Smooth muscle cell (in vitro differentiated cells): ENCODE results near the gene NFIC. TPM values are rescaled to one million over a fixed set of nuclear protein-coding genes. Genes with fewer than 3 reads are reported as not detected.

ENCODE experiments used
- DNase-seq: peaks from one replicate; lab custom pipeline; 2025; ENCODE audit not compliant: unreplicated experiment; lab: John Stamatoyannopoulos, UW
- H2AFZ ChIP-seq: fragments of 200-600 bp; sonication (generic); 2 replicates; pipeline ENCODE4 v1.6.0; 2016; ENCODE audit warnings: antibody characterized with exemption, low read depth, mild to moderate bottlenecking
- H3F3A ChIP-seq: fragments of 200-600 bp; sonication (generic); 2 replicates; pipeline ENCODE4 v1.6.0; 2017; ENCODE audit warnings: antibody characterized with exemption, low read depth
- H3K27ac ChIP-seq: fragments of 200-600 bp; sonication (generic); 2 replicates; pipeline ENCODE4 v1.5.1; 2016; ENCODE audit warnings: low read depth, mild to moderate bottlenecking
- H3K27me3 ChIP-seq: fragments of 200-600 bp; sonication (generic); 2 replicates; pipeline ENCODE4 v1.6.1; 2016; ENCODE audit warnings: low read depth, mild to moderate bottlenecking
- H3K36me3 ChIP-seq: fragments of 200-600 bp; sonication (generic); 2 replicates; pipeline ENCODE4 v1.5.1; 2016; ENCODE audit warnings: low read depth
- H3K4me1 ChIP-seq: fragments of 200-600 bp; sonication (generic); 2 replicates; pipeline ENCODE4 v1.5.1; 2016; ENCODE audit warnings: low read depth
- H3K4me2 ChIP-seq: fragments of 200-600 bp; sonication (generic); 2 replicates; pipeline ENCODE4 v1.6.0; 2016; ENCODE audit warnings: mild to moderate bottlenecking
- H3K4me3 ChIP-seq: fragments of 200-600 bp; sonication (generic); 2 replicates; pipeline ENCODE4 v1.5.1; 2016; ENCODE audit warnings: mild to moderate bottlenecking
- H3K79me2 ChIP-seq: fragments of 200-600 bp; sonication (generic); 2 replicates; pipeline ENCODE4 v1.6.0; 2016; ENCODE audit warnings: low read depth, mild to moderate bottlenecking
- H3K9ac ChIP-seq: fragments of 200-600 bp; sonication (generic); 2 replicates; pipeline ENCODE4 v1.6.0; 2016; ENCODE audit warnings: low read depth
- H3K9me3 ChIP-seq: fragments of 200-600 bp; sonication (generic); replicated peaks from 2 replicates; pipeline ENCODE4 v1.5.1; 2016; ENCODE audit warnings: low read depth
- H4K20me1 ChIP-seq: fragments of 200-600 bp; sonication (generic); 2 replicates; pipeline ENCODE4 v1.6.0; 2016; ENCODE audit warnings: low read depth
- WGBS: methylation state at CpG from one replicate; pipeline ENCODE4 v1.1.7; 2016; ENCODE audit warnings: low lambda C conversion rate; 5-methylcytosine and 5-hydroxymethylcytosine counted together
- polyA plus RNA-seq: library from polyadenylated mRNA; unstranded; fragments of >200 nt; fragmentation: Nextera tagmentation; extraction: Ambion mirVana; gene quantifications from 2 replicates; pipeline ENCODE4 v1.2.1, GENCODE V29; 2016
- total RNA-seq: library from RNA; depleted of rRNA; stranded (reverse); fragments of >200 nt; gene quantifications from 2 replicates; pipeline ENCODE4 v1.2.3, GENCODE V29; 2014
- TF ChIP-seq, protein P1 (sequence below): fragments of 200-600 bp; sonication (generic); IDR thresholded peaks from 2 replicates; pipeline ENCODE4 v1.5.1; 2017; ENCODE audit warnings: borderline replicate concordance, mild to moderate bottlenecking, antibody characterized with exemption; ENCODE audit not compliant: insufficient read depth, poor library complexity, severe bottlenecking

NFIC gene
- total and polyA plus RNA-seq, 2 experiments from 2014 or later: 7.9 to 33.2 TPM

DNA sequence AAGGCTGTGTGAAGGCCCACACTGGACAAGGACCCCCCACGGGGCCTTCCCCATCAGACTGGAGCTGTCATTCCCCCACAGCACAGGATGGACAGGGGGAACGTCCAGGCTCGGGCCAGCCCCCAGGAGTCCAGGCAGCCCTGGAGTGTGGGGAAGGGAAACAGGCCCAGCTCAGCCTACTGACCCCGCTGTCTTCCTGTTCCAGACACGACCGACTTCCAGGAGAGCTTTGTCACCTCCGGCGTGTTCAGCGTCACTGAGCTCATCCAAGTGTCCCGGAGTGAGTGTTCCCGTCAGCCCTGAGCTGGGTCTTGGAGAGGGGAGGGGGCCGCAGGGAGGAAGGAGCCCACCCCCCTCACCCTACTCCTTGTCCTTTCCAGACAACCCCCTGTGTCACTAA, 66.9 kb downstream of the NFIC start:
- DNase-seq: no peak
- 89% methylated on average over 12 of the region's 12 CpGs for WGBS
- H3K79me2 ChIP-seq: no peaks in the 10 kb centered on the region

DNA sequence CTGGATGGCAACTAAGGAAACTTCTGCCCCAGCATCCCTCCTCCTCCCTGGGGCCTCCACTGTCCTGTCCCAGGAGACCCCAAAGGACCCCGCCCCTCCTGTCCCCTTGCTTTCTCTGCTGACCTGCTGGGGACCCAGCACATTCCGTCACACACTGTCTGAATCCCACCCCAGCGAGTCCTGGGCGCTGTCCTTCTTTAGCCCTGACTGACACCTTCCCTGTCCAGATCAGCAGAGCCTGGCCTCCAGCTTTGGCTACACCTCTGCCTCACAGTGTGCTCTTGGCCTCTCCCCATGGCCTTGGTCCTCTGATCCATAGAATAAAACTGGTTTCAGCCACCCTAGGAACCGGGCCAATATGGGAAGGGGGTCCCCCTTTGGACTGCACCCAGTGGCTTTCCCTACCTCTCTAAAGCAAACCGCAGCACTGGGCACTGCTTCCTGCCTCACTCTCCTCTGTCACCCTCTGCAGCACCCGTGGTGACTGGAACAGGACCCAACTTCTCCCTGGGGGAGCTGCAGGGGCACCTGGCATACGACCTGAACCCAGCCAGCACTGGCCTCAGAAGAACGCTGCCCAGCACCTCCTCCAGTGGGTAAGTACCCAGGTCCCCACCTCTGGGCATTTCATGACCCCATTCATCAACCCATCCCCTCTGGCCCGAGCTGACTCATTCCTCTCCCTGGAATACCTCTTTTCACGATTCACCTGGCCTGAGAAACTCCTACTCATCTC, 67.6 kb downstream of the NFIC start:
- Histone ChIP-seq H3K36me3 (no peaks in the 10 kb centered on the region), H4K20me1 (peaks cover 4% of the 10 kb centered on the region), H3K27me3 (no peaks in the 10 kb centered on the region), H3K4me1 (peaks cover 3% of the 10 kb centered on the region), H3K79me2 (no peaks in the 10 kb centered on the region), H3K27ac (peak overlapping the region; percentile 99), H3K4me2 (no peak overlapping the region), H3K9ac (no peak overlapping the region), H3K4me3 (no peak overlapping the region), H3K9me3 (no peaks in the 10 kb centered on the region), H2AFZ (no peak overlapping the region), H3F3A (no peaks in the 10 kb centered on the region)
- 91% methylated on average over 11 of the region's 11 CpGs for WGBS
- TF ChIP-seq, protein P1, sequence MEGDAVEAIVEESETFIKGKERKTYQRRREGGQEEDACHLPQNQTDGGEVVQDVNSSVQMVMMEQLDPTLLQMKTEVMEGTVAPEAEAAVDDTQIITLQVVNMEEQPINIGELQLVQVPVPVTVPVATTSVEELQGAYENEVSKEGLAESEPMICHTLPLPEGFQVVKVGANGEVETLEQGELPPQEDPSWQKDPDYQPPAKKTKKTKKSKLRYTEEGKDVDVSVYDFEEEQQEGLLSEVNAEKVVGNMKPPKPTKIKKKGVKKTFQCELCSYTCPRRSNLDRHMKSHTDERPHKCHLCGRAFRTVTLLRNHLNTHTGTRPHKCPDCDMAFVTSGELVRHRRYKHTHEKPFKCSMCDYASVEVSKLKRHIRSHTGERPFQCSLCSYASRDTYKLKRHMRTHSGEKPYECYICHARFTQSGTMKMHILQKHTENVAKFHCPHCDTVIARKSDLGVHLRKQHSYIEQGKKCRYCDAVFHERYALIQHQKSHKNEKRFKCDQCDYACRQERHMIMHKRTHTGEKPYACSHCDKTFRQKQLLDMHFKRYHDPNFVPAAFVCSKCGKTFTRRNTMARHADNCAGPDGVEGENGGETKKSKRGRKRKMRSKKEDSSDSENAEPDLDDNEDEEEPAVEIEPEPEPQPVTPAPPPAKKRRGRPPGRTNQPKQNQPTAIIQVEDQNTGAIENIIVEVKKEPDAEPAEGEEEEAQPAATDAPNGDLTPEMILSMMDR: no peak
- DNase-seq: no peak

More for the DNA sequence above, 66.9 kb downstream of the NFIC start:
- H2AFZ ChIP-seq: no peak overlapping the region
- H3K27me3 ChIP-seq: no peaks in the 10 kb centered on the region
- H3K9me3 ChIP-seq: no peaks in the 10 kb centered on the region
- peaks cover 3% of the 10 kb centered on the region for H3K4me1 ChIP-seq
- no peak overlapping the region for H3K27ac ChIP-seq
- no peaks in the 10 kb centered on the region for H3F3A ChIP-seq
- no peak overlapping the region for H3K9ac ChIP-seq
- no peak overlapping the region for H3K4me2 ChIP-seq
- H3K36me3 ChIP-seq: no peaks in the 10 kb centered on the region
- TF ChIP-seq, protein P1: no peak
- no peak overlapping the region for H3K4me3 ChIP-seq
- peaks cover 4% of the 10 kb centered on the region for H4K20me1 ChIP-seq

DNA sequence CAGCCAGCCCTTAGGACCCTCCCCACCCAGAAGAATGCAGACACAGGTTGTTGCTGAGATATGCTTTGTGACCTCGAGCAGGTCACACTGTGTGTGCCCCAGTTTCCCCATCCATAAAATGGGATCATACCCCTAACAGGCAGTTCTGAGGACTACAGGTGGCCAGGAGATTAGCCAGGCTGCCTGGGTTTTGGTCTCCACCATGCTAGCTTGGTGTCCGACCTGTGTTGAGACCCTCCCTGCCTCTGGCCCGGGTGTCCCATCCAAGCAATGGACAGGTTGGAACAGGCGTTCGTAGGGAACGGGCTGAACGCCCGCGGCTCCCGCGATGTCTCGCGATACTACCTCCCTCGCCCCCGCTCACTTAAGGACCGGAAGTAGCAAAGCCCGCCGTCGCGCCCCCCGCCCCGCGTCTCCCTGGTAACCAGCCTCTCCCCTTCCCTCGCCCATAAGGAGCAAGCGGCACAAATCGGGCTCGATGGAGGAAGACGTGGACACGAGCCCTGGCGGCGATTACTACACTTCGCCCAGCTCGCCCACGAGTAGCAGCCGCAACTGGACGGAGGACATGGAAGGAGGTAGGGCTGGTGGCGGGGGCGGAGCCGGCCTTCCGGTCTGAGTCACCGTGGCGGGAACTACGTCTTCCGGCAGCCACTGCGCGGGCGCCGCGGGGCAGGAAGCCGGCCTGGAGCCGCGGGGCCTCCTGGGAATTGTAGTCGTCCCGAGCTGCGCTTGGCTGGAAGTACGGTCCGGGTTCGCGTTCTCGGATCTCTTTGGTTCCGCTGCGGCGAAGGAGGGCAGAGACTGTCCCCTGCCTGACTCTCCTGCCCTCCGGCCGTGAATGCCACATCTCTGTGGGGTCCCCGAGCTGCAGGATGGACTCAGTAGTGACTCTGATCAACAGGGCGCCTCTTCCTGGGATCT, 68.5 kb downstream of the NFIC start:
- Histone ChIP-seq H3F3A (no peaks in the 10 kb centered on the region), H3K36me3 (no peaks in the 10 kb centered on the region), H3K4me2 (peak overlapping the region; percentile 92), H3K27ac (peak overlapping the region; percentile 99), H3K79me2 (no peaks in the 10 kb centered on the region), H4K20me1 (peaks cover under 1% of the 10 kb centered on the region), H3K27me3 (no peaks in the 10 kb centered on the region), H3K9me3 (no peaks in the 10 kb centered on the region), H3K9ac (peak overlapping the region; percentile 98), H2AFZ (peak overlapping the region; percentile 90), H3K4me3 (peak overlapping the region; percentile 73), H3K4me1 (peaks cover 3% of the 10 kb centered on the region)
- under 1% methylated on average over 58 of the region's 67 CpGs for WGBS
- TF ChIP-seq, protein P1: no peak
- peak; percentile 91 for DNase-seq
